Measurements from ENCODE around the gene GJC3.

DNA sequence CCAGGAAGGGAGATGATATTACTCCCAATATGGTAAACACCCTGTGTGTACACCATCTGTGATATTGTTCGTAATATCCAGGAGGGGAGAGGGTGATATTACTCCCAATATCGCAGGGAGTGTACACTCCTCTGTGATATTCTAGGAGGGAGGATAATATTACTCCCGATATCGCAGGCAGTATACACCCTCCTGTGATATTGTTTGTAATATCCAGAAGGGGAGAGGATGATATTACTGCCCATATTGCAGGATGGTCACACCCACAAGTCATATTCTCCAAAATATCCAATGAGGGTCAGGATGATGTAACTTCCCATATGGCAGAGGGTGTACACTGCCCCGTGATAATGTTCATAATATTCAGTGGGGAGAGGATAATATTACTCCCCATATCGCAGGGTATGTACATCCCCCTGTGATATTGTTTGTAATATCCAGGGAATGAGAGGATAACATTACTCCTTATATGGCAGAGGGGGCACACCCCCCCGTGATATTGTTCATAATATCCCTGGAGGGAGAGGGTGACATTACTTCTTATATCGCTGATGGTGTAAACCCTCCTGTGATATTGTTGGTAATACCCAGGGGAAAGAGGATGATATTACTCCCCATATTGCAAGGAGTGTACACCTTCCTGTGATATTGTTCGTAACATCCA lies 29.3 kb upstream of the GJC3 start:
- TF ChIP-seq, protein P1, sequence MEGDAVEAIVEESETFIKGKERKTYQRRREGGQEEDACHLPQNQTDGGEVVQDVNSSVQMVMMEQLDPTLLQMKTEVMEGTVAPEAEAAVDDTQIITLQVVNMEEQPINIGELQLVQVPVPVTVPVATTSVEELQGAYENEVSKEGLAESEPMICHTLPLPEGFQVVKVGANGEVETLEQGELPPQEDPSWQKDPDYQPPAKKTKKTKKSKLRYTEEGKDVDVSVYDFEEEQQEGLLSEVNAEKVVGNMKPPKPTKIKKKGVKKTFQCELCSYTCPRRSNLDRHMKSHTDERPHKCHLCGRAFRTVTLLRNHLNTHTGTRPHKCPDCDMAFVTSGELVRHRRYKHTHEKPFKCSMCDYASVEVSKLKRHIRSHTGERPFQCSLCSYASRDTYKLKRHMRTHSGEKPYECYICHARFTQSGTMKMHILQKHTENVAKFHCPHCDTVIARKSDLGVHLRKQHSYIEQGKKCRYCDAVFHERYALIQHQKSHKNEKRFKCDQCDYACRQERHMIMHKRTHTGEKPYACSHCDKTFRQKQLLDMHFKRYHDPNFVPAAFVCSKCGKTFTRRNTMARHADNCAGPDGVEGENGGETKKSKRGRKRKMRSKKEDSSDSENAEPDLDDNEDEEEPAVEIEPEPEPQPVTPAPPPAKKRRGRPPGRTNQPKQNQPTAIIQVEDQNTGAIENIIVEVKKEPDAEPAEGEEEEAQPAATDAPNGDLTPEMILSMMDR (IDR thresholded peaks at IDR 0.05) = no peak
- TF ChIP-seq POLR2A (IDR thresholded peaks at IDR 0.05) = no peak
- TF ChIP-seq EP300 (IDR thresholded peaks at IDR 0.05) = no peak
- TF ChIP-seq POLR2AphosphoS5 (IDR thresholded peaks at IDR 0.05) = no peak
